Neural cell (in vitro differentiated cells): Measurements from ENCODE around the gene GCNT1. TPM values are rescaled to one million over a fixed set of nuclear protein-coding genes. Genes with fewer than 3 reads are reported as not detected.

Experiments used
- H2AFZ ChIP-seq: fragments of 200-600, 300-800 bp; sonication (generic), shearing (Covaris generic); 2 replicates; pipeline ENCODE4 v1.6.0; 2014; ENCODE audit warnings: low read depth, mild to moderate bottlenecking, antibody characterized with exemption, low read length, moderate library complexity
- H3F3A ChIP-seq: fragments of 200-600 bp; shearing (Covaris generic); 2 replicates; pipeline ENCODE4 v1.6.1; 2016; ENCODE audit warnings: mild to moderate bottlenecking, moderate library complexity, mixed read lengths, antibody characterized with exemption, low read length; ENCODE audit not compliant: insufficient read depth, poor library complexity, severe bottlenecking
- H3K27ac ChIP-seq: fragments of 200-600, 300-800 bp; sonication (generic), shearing (Covaris generic); 2 replicates; pipeline ENCODE4 v1.5.1; 2014; ENCODE audit warnings: mild to moderate bottlenecking, low read length, moderate library complexity
- H3K27me3 ChIP-seq: fragments of 300-800, 200-600 bp; sonication (generic), shearing (Covaris generic); 2 replicates; pipeline ENCODE4 v1.6.0; 2014; ENCODE audit warnings: mild to moderate bottlenecking, low read depth, low read length, moderate library complexity; ENCODE audit not compliant: insufficient read depth
- H3K36me3 ChIP-seq: fragments of 300-800, 200-600 bp; sonication (generic), shearing (Covaris generic); 2 replicates; pipeline ENCODE4 v1.5.1; 2014; ENCODE audit warnings: mild to moderate bottlenecking, antibody characterized with exemption, low read length, moderate library complexity; ENCODE audit not compliant: insufficient read depth
- H3K4me2 ChIP-seq: fragments of 300-800, 200-600 bp; sonication (generic), shearing (Covaris generic); 2 replicates; pipeline ENCODE4 v1.6.0; 2014; ENCODE audit warnings: mild to moderate bottlenecking, low read length
- H3K4me3 ChIP-seq: fragments of 300-800, 200-600 bp; sonication (generic), shearing (Covaris generic); 2 replicates; pipeline ENCODE4 v1.5.1; 2014; ENCODE audit warnings: mild to moderate bottlenecking, low read length, moderate library complexity
- H3K79me2 ChIP-seq: fragments of 200-600 bp; shearing (Covaris generic); replicated peaks from 2 replicates; pipeline ENCODE4 v1.6.0; 2014; ENCODE audit warnings: mild to moderate bottlenecking, low read length, moderate library complexity; ENCODE audit not compliant: insufficient read depth
- H3K9ac ChIP-seq: fragments of 300-800, 200-600 bp; sonication (generic), shearing (Covaris generic); 2 replicates; pipeline ENCODE4 v1.6.1; 2016; ENCODE audit warnings: mild to moderate bottlenecking, low read length, mixed read lengths
- H3K9me2 ChIP-seq: fragments of 200-600 bp; shearing (Covaris generic); 2 replicates; pipeline ENCODE4 v1.6.1; 2016; ENCODE audit warnings: mild to moderate bottlenecking, low read length, mixed read lengths; ENCODE audit not compliant: insufficient read depth
- H3K9me3 ChIP-seq: fragments of 200-600, 300-800 bp; sonication (generic), shearing (Covaris generic); 2 replicates; pipeline ENCODE4 v1.6.1; 2016; ENCODE audit warnings: mild to moderate bottlenecking, mixed run types, low read length, moderate library complexity, mixed read lengths
- H4K20me1 ChIP-seq: fragments of 200-600 bp; shearing (Covaris generic); 2 replicates; pipeline ENCODE4 v1.6.1; 2016; ENCODE audit warnings: mild to moderate bottlenecking, mixed run types; ENCODE audit not compliant: insufficient read depth
- CTCF ChIP-seq: fragments of 450-650 bp; IDR thresholded peaks from 2 replicates; pipeline ENCODE4 v1.5.1; 2014; ENCODE audit warnings: antibody characterized with exemption, mild to moderate bottlenecking, moderate library complexity; ENCODE audit not compliant: poor library complexity, severe bottlenecking
- EP300 ChIP-seq: fragments of 450-650 bp; conservative IDR thresholded peaks from 2 replicates; pipeline ENCODE4 v1.6.1; 2014; ENCODE audit warnings: antibody characterized with exemption, mild to moderate bottlenecking, moderate library complexity; ENCODE audit not compliant: poor library complexity, severe bottlenecking
- EZH2 ChIP-seq: fragments of 200-600, 300-800 bp; shearing (Covaris generic), sonication (generic); IDR thresholded peaks from 2 replicates; pipeline ENCODE4 v1.6.1; 2014; ENCODE audit warnings: antibody characterized with exemption, low read length, borderline replicate concordance, mild to moderate bottlenecking; ENCODE audit not compliant: insufficient read depth, poor library complexity, severe bottlenecking
- MXI1 ChIP-seq: fragments of 450-650 bp; conservative IDR thresholded peaks from 2 replicates; pipeline ENCODE4 v1.6.1; 2014; ENCODE audit warnings: antibody characterized with exemption, mild to moderate bottlenecking; ENCODE audit not compliant: poor library complexity, severe bottlenecking
- POLR2AphosphoS5 ChIP-seq: IDR thresholded peaks from 2 replicates; pipeline ENCODE4 v1.6.1; 2012
- RAD21 ChIP-seq: fragments of 450-650 bp; conservative IDR thresholded peaks from 2 replicates; pipeline ENCODE4 v1.6.1; 2014; ENCODE audit warnings: antibody characterized with exemption, mild to moderate bottlenecking, moderate library complexity
- REST ChIP-seq: IDR thresholded peaks from 2 replicates; pipeline ENCODE4 v1.6.1; 2012; ENCODE audit warnings: borderline replicate concordance
- SMC3 ChIP-seq: fragments of 450-650 bp; conservative IDR thresholded peaks from 2 replicates; pipeline ENCODE4 v1.6.1; 2014; ENCODE audit warnings: antibody characterized with exemption, mild to moderate bottlenecking, moderate library complexity; ENCODE audit not compliant: poor library complexity
- TAF1 ChIP-seq: IDR thresholded peaks from 2 replicates; pipeline ENCODE4 v1.6.1; 2012; ENCODE audit warnings: low read depth
- polyA plus RNA-seq: library from polyadenylated mRNA; depleted of rRNA; stranded (reverse); fragments of >200 nt; gene quantifications from 2 replicates; pipeline ENCODE4 v1.2.3, GENCODE V29; 2014

The GCNT1 gene
- polyA plus RNA-seq, 1 donor from 2014 or later, result 0.22 TPM

- Histone ChIP-seq H3K79me2 (no peaks in the 10 kb centered on the region), H3F3A (peaks cover 2% of the 10 kb centered on the region), H4K20me1 (no peaks in the 10 kb centered on the region), H3K4me3 (no peak overlapping the region), H2AFZ (no peak overlapping the region), H3K27ac (no peak overlapping the region), H3K27me3 (peaks cover 6% of the 10 kb centered on the region), H3K9ac (no peak overlapping the region), H3K9me2 (no peaks in the 10 kb centered on the region), H3K9me3 (no peaks in the 10 kb centered on the region), H3K36me3 (no peaks in the 10 kb centered on the region), H3K4me2 (no peak overlapping the region)
- no peak for TF ChIP-seq MXI1
- no peak for TF ChIP-seq CTCF
- no peak for TF ChIP-seq EP300
- no peak for TF ChIP-seq SMC3
- TF ChIP-seq POLR2AphosphoS5, result no peak
- no peak for TF ChIP-seq EZH2
- no peak for TF ChIP-seq TAF1
- TF ChIP-seq REST, result no peak
- no peak for TF ChIP-seq RAD21
These were observed 5.7 kb downstream of the GCNT1 start for GRCh38 chr9:76464706-76465105.

- Histone ChIP-seq H3K4me2 (no peak overlapping the region), H3K27me3 (no peaks in the 10 kb centered on the region), H3K9me2 (no peaks in the 10 kb centered on the region), H3K9ac (no peak overlapping the region), H2AFZ (no peak overlapping the region), H3K36me3 (no peaks in the 10 kb centered on the region), H3K79me2 (no peaks in the 10 kb centered on the region), H3K4me3 (no peak overlapping the region), H3K27ac (no peak overlapping the region), H4K20me1 (no peaks in the 10 kb centered on the region), H3K9me3 (no peaks in the 10 kb centered on the region), H3F3A (peaks cover 1% of the 10 kb centered on the region)
- TF ChIP-seq EP300, result no peak
These were observed 6.7 kb downstream of the GCNT1 start for GRCh38 chr9:76465442-76466298.
